Osteoblast (primary cell): ENCODE data around the gene B3GNT5. TPM values are rescaled to one million over a fixed set of nuclear protein-coding genes. Genes with fewer than 3 reads are reported as not detected.

Experiments used
- DNase-seq: peaks from one replicate; pipeline ENCODE4 v3.0.0; 2011; ENCODE audit warnings: low spot score, mixed read lengths; ENCODE audit not compliant: insufficient read length; ENCODE audit errors: missing footprints
- H2AFZ ChIP-seq: 2 replicates; pipeline ENCODE4 v1.6.0; 2011; ENCODE audit warnings: mild to moderate bottlenecking, low read length
- H3K27ac ChIP-seq: 2 replicates; pipeline ENCODE4 v1.5.1; 2011; ENCODE audit warnings: mild to moderate bottlenecking, low read depth, low read length, moderate library complexity
- H3K27me3 ChIP-seq: 2 replicates; pipeline ENCODE4 v1.6.0; 2012; ENCODE audit warnings: mild to moderate bottlenecking, control low read depth, inconsistent platforms, low read length, moderate library complexity; ENCODE audit not compliant: insufficient read depth
- H3K36me3 ChIP-seq: 2 replicates; pipeline ENCODE4 v1.5.1; 2011; ENCODE audit warnings: mild to moderate bottlenecking, low read length, control low read depth, moderate library complexity; ENCODE audit not compliant: insufficient read depth
- H3K4me1 ChIP-seq: 2 replicates; pipeline ENCODE4 v1.5.1; 2011; ENCODE audit warnings: mild to moderate bottlenecking, low read length, control low read depth, moderate library complexity; ENCODE audit not compliant: insufficient read depth
- H3K4me2 ChIP-seq: 2 replicates; pipeline ENCODE4 v1.6.0; 2011; ENCODE audit warnings: mild to moderate bottlenecking, low read length; ENCODE audit not compliant: insufficient read depth
- H3K4me3 ChIP-seq: fragments of 200-600 bp; sonication (generic); 3 replicates; pipeline ENCODE4 v1.5.1; 2012; ENCODE audit warnings: mild to moderate bottlenecking, low read length, inconsistent platforms; ENCODE audit not compliant: insufficient read depth
- H3K79me2 ChIP-seq: 2 replicates; pipeline ENCODE4 v1.6.0; 2012; ENCODE audit warnings: mild to moderate bottlenecking, low read length, control low read depth, inconsistent platforms; ENCODE audit not compliant: insufficient read depth
- H3K9me3 ChIP-seq: 2 replicates; pipeline ENCODE4 v1.5.1; 2011; ENCODE audit warnings: low read depth, low read length, control low read depth
- H4K20me1 ChIP-seq: 2 replicates; pipeline ENCODE4 v1.6.0; 2012; ENCODE audit warnings: mild to moderate bottlenecking, low read length, control low read depth; ENCODE audit not compliant: insufficient read depth
- total RNA-seq: library from RNA; depleted of rRNA; stranded (reverse); fragments of >200 nt; gene quantifications from 2 replicates; pipeline ENCODE4 v1.2.3, GENCODE V29; 2012
- TF ChIP-seq, protein P1 (sequence below): IDR thresholded peaks from 2 replicates; pipeline ENCODE4 v1.5.1; 2011; ENCODE audit warnings: mild to moderate bottlenecking, low read depth, low read length, moderate library complexity; ENCODE audit errors: extremely low read depth

B3GNT5 gene
- total RNA-seq, 1 donor: 0.36 TPM

DNA sequence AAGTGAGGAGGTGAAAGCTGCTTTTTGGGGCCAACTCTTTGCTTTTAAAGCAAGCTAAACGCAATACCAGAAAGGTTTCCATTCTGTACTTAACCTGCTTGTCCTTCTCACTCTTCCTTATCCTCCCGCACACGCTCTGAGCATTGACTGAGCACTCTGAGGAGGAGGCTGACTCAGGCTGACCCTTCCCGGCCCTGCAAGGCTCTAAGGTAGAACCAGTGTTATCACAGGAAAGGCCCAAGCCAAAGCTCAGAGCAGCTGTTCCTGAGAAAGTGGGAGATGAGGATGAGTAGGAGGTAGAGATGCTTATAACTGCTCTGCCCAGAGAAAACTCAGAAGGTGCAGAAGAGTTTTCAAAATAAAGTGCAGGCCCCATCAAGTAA, 2.3 kb downstream of the B3GNT5 start:
- DNase-seq: peak; percentile 25
- H2AFZ ChIP-seq: no peak overlapping the region
- H3K36me3 ChIP-seq: no peaks in the 10 kb centered on the region
- no peaks in the 10 kb centered on the region for H4K20me1 ChIP-seq
- no peak overlapping the region for H3K4me3 ChIP-seq
- H3K27me3 ChIP-seq: peaks cover 7% of the 10 kb centered on the region
- no peaks in the 10 kb centered on the region for H3K4me1 ChIP-seq
- TF ChIP-seq, protein P1, sequence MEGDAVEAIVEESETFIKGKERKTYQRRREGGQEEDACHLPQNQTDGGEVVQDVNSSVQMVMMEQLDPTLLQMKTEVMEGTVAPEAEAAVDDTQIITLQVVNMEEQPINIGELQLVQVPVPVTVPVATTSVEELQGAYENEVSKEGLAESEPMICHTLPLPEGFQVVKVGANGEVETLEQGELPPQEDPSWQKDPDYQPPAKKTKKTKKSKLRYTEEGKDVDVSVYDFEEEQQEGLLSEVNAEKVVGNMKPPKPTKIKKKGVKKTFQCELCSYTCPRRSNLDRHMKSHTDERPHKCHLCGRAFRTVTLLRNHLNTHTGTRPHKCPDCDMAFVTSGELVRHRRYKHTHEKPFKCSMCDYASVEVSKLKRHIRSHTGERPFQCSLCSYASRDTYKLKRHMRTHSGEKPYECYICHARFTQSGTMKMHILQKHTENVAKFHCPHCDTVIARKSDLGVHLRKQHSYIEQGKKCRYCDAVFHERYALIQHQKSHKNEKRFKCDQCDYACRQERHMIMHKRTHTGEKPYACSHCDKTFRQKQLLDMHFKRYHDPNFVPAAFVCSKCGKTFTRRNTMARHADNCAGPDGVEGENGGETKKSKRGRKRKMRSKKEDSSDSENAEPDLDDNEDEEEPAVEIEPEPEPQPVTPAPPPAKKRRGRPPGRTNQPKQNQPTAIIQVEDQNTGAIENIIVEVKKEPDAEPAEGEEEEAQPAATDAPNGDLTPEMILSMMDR: no peak
- H3K4me2 ChIP-seq: no peak overlapping the region
- H3K27ac ChIP-seq: no peak overlapping the region
- no peaks in the 10 kb centered on the region for H3K79me2 ChIP-seq
- H3K9me3 ChIP-seq: no peaks in the 10 kb centered on the region

DNA sequence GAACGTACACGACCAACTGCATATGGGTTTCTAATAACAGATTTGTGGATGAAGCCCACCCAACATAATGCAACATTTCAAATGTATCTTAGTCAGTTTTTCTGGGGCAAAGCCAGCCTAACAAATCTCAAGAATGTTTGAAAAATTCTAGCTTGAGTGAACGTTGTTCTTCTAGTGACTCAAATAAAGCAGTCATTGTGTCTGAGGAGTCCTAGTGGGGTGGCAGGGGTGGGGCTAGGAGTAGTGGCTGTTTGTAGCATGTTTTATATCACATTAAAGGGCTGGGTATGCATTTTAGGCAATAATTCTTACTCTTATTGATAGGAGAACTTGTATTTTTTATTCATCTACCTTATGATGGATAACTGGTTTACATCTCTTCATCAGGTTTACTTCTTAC, 6.0 kb downstream of the B3GNT5 start:
- Histone ChIP-seq H3K4me3 (no peak overlapping the region), H3K27me3 (no peaks in the 10 kb centered on the region), H3K79me2 (no peaks in the 10 kb centered on the region), H4K20me1 (no peaks in the 10 kb centered on the region), H3K4me2 (no peak overlapping the region), H3K36me3 (no peaks in the 10 kb centered on the region), H3K27ac (no peak overlapping the region), H3K4me1 (no peaks in the 10 kb centered on the region), H2AFZ (no peak overlapping the region), H3K9me3 (no peaks in the 10 kb centered on the region)
- no peak for DNase-seq
- TF ChIP-seq, protein P1: no peak

DNA sequence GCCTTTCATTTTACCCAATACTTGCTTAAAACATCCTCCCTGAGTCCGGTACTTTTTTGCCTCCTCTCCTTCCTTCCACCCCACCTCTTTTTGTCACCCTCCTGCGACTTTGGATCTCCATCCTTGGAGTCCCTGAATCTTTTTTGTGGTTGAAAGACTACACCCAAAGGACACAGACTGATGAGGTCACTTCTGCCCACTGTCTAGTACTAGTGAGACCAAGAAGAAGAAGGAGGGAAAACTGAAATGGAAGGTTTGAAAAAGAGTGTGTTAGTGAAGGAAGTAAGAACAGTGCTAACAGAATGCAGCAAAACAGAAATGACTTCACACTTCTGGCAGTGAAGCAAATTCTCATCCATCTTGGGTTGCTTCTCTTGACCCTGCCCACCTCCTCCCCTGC, 6.6 kb downstream of the B3GNT5 start:
- H4K20me1 ChIP-seq: no peaks in the 10 kb centered on the region
- no peaks in the 10 kb centered on the region for H3K4me1 ChIP-seq
- no peaks in the 10 kb centered on the region for H3K27me3 ChIP-seq
- H3K4me3 ChIP-seq: no peak overlapping the region
- TF ChIP-seq, protein P1: no peak
- no peak overlapping the region for H3K4me2 ChIP-seq
- H3K36me3 ChIP-seq: no peaks in the 10 kb centered on the region
- H2AFZ ChIP-seq: no peak overlapping the region
- H3K9me3 ChIP-seq: no peaks in the 10 kb centered on the region
- no peak for DNase-seq
- H3K79me2 ChIP-seq: no peaks in the 10 kb centered on the region
- H3K27ac ChIP-seq: no peak overlapping the region

DNA sequence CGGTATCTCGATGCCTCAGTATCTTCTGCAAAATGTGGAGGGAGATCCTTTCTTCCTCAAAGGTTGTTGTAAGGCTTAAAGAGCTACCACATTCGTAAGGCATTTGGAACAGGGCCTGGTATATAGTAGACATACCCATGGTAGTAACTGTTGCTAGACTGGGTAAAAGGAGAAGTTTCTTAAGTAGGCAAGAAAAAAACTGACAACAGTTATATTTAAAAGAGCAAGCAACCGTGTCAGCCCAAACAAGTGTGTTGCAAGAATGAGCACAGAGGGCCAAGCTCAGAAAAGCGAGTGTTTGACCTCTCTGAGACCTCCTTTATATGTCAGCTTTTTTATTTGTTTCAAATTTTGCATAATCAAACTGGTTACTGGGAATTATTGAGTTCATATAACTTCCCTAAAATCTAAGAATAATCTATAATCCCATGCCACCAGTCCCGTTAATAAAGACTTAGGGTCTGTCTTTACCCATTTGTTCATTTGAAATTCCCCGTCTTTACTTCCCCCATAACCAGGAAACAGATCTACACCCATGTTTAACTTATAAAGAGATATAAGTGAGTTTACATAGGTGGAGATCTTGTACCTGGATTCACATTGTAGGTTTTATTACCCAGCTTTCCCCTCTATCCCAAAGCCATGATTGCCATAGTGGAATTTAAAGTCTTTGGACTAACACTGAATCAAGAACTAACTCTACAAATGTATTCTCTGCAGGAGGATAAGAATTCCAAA, 7.3 kb downstream of the B3GNT5 start:
- Histone ChIP-seq H2AFZ (no peak overlapping the region), H3K27ac (no peak overlapping the region), H3K4me1 (no peaks in the 10 kb centered on the region), H3K4me2 (no peak overlapping the region), H3K79me2 (no peaks in the 10 kb centered on the region), H3K4me3 (no peak overlapping the region), H4K20me1 (no peaks in the 10 kb centered on the region), H3K36me3 (no peaks in the 10 kb centered on the region), H3K27me3 (no peaks in the 10 kb centered on the region), H3K9me3 (no peaks in the 10 kb centered on the region)
- TF ChIP-seq, protein P1: no peak
- DNase-seq: no peak
